ENCODE data around the gene CHST12.
"Not testable (repeated sequence)": the region's sequence is repeated elsewhere in the genome, so short reads cannot be mapped to it uniquely, and the experiment has no call there.

Gene CHST12

GRCh38 chr7:2379161-2379560 lies 24.2 kb upstream of the CHST12 start:
- DNase-seq = no peak

DNA sequence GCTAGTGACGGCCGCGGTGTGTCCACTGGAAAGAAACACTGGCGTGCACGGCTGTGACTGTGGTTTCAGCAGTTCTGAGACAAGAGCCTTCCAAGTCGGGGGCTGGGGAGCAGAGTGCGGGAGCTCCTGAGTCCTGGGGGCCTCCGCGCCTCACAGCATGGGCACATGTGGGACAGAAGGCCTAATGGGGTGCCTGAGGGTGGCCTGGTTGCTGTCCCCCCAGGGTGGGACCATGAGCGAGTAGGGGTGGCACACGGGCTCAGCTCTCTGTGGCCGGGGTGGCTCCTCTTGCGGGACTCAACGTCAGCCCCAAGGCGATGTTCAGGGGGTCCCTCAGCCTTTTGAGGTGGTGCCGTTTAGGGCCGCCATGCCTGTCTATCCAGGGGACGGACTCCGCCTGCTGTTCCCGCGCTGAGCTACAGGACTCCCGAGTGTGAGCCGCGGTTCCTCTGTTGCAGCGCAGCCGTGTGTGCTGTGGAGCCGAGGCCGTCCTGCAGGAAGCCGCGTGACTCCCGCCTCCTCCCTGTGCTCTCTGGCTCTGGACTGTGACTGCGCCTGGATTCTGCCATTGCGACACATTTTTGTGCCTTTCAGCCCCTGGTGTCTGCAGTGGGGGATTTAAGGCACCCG lies 23.5 kb upstream of the CHST12 start:
- no peak for DNase-seq

DNA sequence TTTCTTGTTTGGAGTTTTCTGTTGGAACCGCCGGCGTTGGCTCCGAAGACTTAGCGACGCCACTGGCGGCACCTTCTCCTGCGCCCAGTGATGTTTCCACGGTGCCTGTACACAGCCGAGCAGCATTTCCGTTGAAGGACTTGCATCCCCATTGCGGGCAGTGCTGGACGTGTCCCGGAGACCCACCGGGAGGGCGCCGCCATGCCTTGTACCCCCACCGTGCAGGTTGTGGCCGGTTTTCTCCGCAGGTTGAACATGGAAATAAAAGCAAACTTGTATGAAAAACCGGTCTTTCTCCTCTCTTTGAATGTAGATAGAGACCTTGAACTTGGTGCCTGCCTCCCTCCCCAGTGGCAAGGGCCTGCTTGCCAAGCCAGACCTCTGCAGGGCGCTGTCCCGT lies 22.9 kb upstream of the CHST12 start:
- DNase-seq = no peak

- DNase-seq = no peak
Measured at GRCh38 chr7:2381227-2381626, 22.2 kb upstream of the CHST12 start.

DNA sequence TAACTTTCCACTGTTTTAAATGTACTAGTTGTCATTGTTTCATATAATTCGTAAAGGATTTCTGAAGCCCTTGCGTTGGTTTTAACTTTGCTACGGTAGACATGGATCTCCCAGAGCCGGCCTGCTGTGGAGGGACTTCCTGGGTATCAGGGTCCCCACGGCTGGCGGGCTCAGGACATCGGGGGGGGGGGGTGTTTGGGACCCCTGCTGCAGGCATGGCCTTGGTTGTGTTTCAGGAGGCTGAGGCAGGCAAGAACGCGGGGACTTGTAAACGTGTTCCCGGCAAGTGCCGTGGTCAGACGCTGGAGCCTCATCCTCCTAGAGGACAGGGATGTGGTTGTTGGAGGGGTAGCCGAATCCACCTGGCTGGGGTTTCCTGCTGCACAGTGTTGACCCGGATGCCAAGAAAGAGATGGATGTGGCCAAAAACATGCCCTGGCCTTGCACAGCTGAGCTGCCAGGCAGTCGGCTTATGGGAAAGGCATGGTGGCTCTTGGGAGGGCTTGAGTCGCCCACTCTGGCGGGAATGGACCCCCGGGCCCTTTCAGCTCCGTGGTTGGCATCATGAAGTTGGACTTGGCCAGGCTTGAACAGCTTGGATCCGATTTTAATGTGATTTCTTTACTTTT lies 21.4 kb upstream of the CHST12 start:
- no peak for DNase-seq

- DNase-seq = no peak
Measured at GRCh38 chr7:2383543-2384274, 19.7 kb upstream of the CHST12 start.

DNA sequence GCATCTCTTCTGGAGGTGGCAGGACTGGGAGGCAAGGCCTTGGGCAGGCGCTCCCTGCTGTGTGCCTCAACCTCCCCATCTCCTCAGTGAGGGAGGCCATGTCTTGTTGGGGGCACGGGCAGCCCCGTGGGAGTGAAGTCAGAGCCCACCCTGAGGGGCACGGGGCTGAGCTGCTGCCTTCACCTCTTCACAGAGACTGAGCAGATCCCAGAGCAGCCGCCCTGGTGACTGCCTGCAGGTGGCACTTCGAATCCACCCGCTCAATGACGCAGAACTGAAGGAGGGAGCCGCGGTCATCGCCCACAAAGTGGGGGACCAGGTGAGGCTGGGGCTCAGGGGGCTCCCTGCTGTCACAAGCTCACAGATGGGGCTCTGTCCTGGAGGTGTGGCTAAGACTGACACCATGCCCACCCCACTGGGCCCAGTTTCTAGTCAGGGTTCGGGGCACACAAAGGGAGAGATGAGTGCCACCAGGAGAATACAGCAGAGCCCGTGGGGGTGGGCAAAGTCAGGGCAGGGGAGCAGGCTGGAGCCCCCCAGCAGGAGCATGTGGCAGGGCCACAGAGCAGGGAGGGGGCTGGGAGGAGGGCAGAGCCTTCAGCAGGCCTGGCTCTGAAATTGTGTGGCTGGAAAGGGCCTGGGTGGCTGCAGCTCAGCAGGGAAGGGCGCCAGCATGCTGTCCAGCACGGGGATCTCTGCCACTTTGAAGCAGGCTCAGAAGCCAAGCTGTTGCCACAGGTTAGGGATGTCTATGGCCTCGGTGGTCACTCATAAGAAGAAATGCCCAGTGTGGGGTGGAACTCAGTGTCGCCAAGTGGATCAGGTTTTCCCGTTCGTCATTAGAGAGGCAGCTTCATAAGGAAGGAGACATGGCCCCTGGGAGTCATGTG lies 18.8 kb upstream of the CHST12 start:
- DNase-seq = no peak

GRCh38 chr7:2386122-2386521 lies 17.3 kb upstream of the CHST12 start:
- DNase-seq = not testable (repeated sequence)

DNA sequence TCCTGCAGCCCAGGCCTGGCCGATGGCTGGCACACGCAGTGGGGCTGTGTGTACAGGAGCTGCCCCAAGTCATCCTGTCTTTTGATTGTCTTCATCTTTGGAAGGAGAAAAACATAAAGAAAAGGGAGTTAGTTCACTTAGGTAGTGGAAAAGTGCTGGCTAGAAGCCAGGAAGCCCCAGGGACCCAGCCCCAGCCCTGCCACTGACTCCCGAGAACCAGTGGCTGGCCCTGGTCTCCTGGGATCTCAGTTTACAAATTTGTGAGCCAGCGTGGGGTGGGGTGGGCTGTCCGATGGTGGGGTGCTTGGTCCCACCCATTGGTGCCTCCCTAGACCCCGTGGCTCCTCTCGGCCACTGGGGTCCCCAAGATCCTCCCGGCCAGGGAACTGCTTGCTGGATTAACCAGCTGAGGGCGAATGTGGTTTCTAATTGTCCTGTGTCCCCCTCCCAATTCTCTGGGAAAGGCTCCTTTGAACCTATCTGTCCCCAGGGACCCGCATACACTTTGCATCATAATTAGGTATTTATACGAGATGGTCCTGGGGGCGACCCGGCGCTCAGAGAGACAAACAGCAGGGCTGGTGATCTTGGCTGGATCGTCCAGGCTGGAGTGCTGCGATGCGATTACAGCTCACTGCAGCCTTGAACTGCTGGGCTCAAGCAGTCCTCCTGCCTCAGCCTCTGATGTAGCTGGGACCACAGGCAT lies 16.3 kb upstream of the CHST12 start:
- no peak for DNase-seq

DNA sequence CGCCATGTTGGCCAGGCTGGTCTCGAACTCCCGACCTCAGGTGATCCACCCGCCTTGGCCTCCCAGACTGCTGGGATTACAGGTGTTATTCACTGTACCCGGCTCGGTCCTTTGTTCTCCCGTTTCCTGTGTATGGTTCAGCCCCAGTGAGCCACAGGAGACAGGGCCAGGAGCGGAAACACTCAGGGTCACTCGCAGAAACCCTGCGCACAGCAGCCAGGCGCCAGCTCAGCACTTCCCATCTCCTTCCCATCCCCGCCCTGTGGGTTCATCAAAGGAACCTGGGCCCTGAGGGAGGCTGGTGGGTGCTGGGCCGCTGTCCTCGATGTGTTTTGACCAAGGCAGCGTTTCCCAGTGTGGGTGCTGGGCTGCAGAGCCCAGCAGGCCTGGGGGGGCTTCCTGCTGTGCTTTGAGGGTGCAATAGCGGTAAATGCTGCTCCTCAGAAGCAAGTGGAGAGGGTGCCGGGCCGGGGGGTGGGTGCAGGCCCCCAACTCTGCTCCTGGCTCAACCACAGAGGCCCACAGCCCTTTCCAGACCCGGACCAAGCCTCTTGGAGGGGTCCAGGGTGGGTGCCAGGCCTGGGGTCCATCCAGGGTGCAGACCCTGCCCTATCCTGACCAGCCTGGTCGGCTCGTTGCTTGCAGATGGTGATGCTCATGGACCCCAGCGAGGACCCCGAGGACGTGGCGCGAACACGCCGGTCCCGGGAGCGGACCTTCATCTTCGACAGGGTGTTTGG lies 15.3 kb upstream of the CHST12 start:
- no peak for DNase-seq

DNA sequence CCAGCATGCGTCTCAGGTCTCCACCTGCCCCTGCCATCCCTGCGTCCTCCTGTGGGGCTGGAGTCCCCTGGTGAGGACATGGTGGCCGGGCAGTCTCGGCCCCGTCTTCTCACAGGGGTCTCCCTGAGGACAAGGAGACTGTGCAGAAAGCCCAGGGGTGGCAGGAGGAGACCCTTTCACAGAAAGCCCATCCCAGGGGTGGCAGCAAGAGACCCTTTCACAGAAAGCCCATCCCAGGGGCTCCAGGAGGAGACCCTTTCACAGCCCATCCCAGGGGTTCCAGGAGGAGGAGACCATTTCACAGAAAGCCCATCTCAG lies 14.8 kb upstream of the CHST12 start:
- no peak for DNase-seq

GRCh38 chr7:2390020-2390816 lies 13.2 kb upstream of the CHST12 start:
- DNase-seq = not testable (repeated sequence)

DNA sequence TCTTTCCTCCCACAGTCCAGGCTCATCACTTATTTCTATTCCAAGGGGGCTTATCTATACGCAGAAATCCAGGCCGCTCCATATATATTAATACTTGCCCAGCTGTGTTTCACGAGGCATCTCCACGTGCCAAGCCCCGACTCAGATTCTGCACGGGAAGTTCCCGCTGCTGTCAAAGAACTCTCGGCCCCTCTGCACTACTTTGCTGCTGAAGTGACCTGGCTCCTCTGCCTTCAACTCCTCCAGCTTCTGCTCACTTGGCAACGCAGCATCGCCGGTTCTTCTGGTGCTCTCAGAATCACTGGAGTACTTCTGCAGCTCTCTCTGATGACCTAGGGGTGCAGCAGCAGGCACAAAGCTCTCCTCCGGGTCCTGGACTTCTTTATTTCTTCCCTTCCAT lies 9.7 kb upstream of the CHST12 start:
- no peak for DNase-seq

- DNase-seq = no peak
Measured at GRCh38 chr7:2394566-2395082, 8.8 kb upstream of the CHST12 start.

DNA sequence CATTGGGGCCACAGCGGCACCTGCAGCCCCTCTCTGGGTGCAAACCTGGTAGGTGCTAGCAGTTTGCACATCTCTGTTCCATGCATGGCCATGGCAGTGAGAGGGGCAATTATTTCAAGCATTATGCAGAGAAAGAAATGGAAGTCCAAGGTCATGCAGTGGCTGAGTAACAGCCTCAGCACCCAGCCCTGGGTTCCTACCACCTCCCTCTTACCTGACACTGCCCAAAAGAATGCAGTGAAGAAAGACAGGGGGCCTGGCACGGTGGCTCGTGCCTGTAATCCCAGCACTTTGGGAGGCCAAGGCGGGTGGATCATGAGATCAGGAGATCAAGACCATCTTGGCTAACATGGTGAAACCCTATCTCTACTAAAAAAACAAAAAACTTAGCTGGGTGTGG lies 4.9 kb upstream of the CHST12 start:
- DNase-seq = no peak

GRCh38 chr7:2399848-2400587 lies 3.4 kb upstream of the CHST12 start:
- DNase-seq = peak; percentile 51

GRCh38 chr7:2402687-2403013 lies 761 bp upstream of the CHST12 start:
- DNase-seq = no peak

GRCh38 chr7:2403718-2404648 lies 572 bp downstream of the CHST12 start:
- DNase-seq = no peak

DNA sequence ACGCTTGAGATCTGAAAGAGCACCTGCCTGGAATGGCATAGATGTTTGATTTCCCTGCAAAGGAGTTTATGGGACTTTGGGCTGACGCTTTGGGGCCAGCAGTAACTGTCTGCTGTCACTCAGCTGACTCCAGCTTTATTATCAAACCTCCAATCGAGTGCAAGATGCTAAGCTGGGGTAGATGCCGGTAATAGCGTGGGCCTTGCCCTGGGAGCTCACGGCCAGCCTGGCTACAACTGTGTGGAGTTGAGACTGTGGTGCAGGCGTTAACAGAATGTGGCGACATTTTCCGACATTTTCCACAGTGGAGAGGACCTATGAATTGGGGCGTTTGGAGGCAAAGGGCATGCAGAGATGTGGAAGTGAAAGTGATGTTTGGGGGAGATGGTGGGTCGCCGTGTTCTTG lies 1.3 kb downstream of the CHST12 start:
- no peak for DNase-seq

Measured in NCI-H1105 treated with DMSO at 0.1 percent for 48 hours (cell line).